Measurements from ENCODE around the gene NES.

NES gene

DNA sequence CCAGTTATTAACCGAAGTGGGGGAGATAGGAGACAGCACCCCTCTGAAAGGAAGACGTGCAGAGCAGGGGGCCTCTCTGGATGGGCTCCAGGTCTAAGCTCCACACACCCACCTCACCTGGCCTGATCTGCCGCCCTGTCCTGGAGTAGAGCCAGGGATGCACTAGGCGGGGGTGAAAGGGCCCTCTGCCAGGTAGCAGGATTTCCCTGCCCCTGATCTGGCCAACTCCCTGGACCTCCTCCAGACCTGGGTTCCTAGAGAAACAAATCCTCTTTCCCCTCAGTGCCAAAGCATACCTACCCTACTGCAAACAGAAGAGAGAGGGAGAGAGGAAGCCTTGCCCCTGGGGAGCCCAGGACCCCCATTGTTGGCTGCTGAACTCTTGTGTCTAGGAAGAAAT, 26.1 kb upstream of the NES start:
- DNase-seq = no peak

- no peak for DNase-seq
Observed at GRCh38 chr1:156700736-156701531, 23.7 kb upstream of the NES start.

DNA sequence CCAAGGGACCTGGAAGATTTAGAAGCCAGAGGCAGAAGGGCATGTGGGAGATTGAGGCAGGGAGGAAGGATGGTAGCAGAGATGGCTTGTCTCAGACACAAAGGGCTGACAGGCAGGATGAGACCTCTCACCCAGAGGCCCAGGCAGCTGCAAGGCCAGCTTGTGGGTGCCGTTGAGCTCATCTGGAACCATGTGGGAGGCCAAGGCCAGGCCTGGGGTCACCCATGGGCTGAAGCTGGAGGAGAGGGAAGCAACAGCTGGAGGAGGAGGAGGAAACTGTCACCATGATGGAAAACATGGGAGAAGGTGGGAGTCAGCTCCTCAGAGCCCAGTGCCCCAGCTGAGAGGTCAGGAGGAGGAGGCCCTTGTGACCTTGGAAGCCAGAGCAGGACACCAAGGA, 21.8 kb upstream of the NES start:
- no peak for DNase-seq

- DNase-seq = no peak
Observed at GRCh38 chr1:156697481-156697880, 20.3 kb upstream of the NES start.

GRCh38 chr1:156696755-156697154, 19.5 kb upstream of the NES start:
- no peak for DNase-seq

- DNase-seq = no peak
Observed at GRCh38 chr1:156694690-156694962, 17.4 kb upstream of the NES start.

GRCh38 chr1:156693848-156694689, 16.9 kb upstream of the NES start:
- DNase-seq = no peak

DNA sequence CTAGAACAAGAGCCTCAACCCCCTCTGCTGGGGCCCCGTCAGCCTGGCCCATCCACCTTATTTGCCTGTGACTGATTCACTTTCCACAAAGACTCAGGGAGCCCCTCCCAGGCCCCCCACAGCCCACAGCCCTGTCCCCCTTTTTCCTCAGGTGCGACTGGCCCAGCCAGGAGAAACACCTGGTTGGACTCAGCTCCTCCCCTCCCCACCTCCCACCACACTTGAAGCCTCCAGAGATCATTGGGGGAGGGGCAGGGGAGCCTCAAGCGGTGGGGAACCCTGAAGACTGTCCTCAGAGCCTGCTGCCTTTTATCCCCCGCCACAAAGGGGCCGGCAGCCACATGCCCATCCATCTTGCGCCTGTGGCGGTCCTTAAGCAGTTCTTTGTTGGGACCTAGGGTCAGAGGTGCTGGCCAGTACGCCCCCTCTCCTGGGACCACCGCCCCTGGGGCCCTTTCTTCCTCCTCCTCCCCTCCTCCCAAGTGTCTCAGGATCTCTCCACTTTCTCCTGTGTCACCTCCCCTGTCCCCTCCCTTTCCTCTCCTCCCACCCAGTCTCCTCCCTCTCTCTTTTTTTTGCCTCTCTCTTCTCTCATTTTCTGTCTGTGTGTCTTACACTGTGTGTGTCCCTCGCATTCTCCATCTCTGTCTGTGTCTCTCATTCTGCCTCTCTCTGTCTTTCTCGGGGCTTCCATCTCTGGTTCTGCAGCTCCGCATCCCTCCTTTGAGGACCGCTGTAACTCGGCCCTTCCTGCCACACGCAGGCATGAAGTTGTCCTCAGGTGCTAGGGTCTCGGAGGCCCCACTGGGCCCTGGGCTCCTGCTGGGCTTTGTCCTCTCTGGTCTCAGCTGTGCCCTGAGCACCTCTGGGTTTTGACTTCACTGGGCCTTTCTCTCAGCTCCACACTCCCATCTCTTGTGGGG, 16.0 kb upstream of the NES start:
- peak; percentile 24 for DNase-seq

- DNase-seq = no peak
Observed at GRCh38 chr1:156692441-156692924, 15.3 kb upstream of the NES start.

DNA sequence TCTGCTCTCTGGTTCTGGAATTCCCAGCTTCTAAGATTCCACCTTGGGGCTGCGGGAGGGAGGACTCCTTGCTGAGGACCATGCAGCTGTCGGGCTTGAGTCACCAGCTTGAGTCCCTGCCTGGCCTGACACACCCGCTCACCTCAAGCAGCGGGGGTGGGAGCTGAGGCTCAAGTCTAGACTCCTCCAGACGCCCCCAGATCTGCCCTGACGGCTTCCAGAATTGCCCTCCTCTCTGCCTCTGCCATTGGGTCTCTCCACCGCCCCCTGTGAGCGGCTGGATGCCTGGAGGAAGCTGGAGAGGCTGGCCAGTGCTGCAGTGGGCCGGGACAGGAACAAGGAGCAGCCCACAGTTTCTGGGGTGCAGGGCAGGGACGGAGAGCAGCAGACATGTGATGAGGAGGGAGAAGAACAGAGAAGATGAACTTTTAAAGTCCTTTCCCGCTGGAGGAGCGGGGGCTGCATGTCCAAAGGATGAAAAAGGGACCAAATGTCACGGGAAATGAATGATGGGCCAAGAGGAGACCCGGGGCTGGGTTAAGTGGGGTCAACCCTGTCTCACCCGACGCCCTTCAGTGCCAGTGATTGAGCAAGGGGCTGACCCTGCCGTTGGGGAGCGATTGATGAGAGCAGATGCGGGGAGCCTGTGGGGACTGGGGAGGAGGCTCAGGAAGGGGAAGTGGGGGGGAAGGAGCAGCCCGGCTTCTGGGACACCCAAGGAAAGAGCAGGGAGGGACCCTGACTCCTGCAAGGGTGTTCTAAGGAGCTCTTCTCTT, 14.6 kb upstream of the NES start:
- DNase-seq = no peak

DNA sequence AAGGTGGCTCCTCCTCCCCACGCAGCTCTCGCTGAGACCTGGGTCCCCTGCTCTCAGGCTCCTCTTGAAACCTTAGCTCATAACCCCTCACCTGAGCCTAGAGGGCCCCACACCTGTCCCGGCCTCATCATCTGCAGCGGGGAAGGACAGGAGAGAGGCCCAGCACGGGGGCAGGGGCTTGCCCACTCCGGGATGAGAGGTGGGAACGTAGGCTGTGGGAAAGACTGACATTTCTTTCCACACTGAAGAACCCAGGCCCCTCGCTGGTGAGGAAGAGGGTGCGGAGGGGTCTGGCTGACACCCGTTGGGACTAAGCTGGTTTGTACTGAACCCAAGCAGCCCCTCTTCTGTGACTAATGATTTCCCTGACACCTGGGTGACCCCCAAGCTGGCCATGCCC, 14.0 kb upstream of the NES start:
- DNase-seq = no peak

DNA sequence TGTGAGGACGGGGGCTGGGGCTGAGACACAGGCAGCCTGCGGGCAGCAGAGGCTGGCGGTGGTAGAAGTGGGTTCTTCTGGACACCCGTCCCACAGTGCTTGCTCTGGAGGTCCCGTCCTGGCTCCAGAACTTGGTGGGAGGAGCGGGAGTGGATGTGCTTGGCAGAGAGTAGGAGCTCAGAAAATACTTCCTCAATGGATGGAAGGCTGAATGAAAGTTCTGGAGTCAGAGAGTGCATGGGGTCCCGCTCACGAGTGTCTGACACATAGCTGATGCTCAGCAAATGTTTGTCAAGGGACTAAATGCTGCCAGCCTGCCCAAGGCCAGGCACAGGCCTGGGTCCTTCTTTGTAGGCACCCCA, 13.4 kb upstream of the NES start:
- DNase-seq = no peak

- DNase-seq = no peak
Observed at GRCh38 chr1:156689953-156690674, 12.9 kb upstream of the NES start.

GRCh38 chr1:156689035-156689952, 12.1 kb upstream of the NES start:
- DNase-seq = peak; percentile 75

- DNase-seq = no peak
Observed at GRCh38 chr1:156684227-156684782, 7.1 kb upstream of the NES start.

- DNase-seq = no peak
Observed at GRCh38 chr1:156682166-156682890, 5.1 kb upstream of the NES start.

- no peak for DNase-seq
Observed at GRCh38 chr1:156681196-156681960, 4.2 kb upstream of the NES start.

- no peak for DNase-seq
Observed at GRCh38 chr1:156680056-156680455, 2.8 kb upstream of the NES start.

Measured in CD4-positive, alpha-beta T cell treated with Interferon gamma for 1 hour (primary cell).